Measurements from ENCODE around the gene PWWP2B.

Gene PWWP2B

GRCh38 chr10:132406750-132407149, 9.8 kb downstream of the PWWP2B start:
- TF ChIP-seq CTCF (IDR thresholded peaks at IDR 0.05): no peak
- peaks cover 0 to 39% (median 10%) of the 10 kb centered on the region in 4 donors for H3K4me1 ChIP-seq
- intact Hi-C loops (cut with DNase I; ENCODE audit: low total_unique reads): no loop called here
- H3K27me3 ChIP-seq: no peaks in the 10 kb centered on the region
- DNase-seq: no peak
- H3K9me3 ChIP-seq: no peaks in the 10 kb centered on the region
- no peak overlapping the region for H3K4me3 ChIP-seq
- peaks cover 14 to 34% (median 25%) of the 10 kb centered on the region in 3 donors for H3K36me3 ChIP-seq
- no peak overlapping the region for H3K27ac ChIP-seq

GRCh38 chr10:132407243-132407746, 10.3 kb downstream of the PWWP2B start:
- DNase-seq: no peak
- H3K27ac ChIP-seq: peak overlapping the region; percentile 28 to 38
- no peak for TF ChIP-seq CTCF (IDR thresholded peaks at IDR 0.05)
- H3K9me3 ChIP-seq: no peaks in the 10 kb centered on the region
- H3K36me3 ChIP-seq: peaks cover 14 to 34% (median 25%) of the 10 kb centered on the region in 3 donors
- peaks cover 0 to 44% (median 13%) of the 10 kb centered on the region in 4 donors for H3K4me1 ChIP-seq
- no peak overlapping the region for H3K4me3 ChIP-seq
- intact Hi-C loops (cut with DNase I; ENCODE audit: low total_unique reads): no loop called here
- H3K27me3 ChIP-seq: no peaks in the 10 kb centered on the region

GRCh38 chr10:132407846-132408278, 10.9 kb downstream of the PWWP2B start:
- peak overlapping the region; percentile 28 to 38 for H3K27ac ChIP-seq
- H3K9me3 ChIP-seq: no peaks in the 10 kb centered on the region
- H3K27me3 ChIP-seq: no peaks in the 10 kb centered on the region
- peaks cover 14 to 34% (median 25%) of the 10 kb centered on the region in 3 donors for H3K36me3 ChIP-seq
- no peak for DNase-seq
- TF ChIP-seq CTCF (IDR thresholded peaks at IDR 0.05): no peak
- H3K4me3 ChIP-seq: peak overlapping the region in 1 of 2 donors; percentile 11
- H3K4me1 ChIP-seq: peaks cover 0 to 50% (median 14%) of the 10 kb centered on the region in 4 donors
- intact Hi-C loops (cut with DNase I; ENCODE audit: low total_unique reads): no loop called here

- TF ChIP-seq CTCF (IDR thresholded peaks at IDR 0.05): no peak
- no peak for DNase-seq
- H3K27me3 ChIP-seq: no peaks in the 10 kb centered on the region
- intact Hi-C loops (cut with DNase I; ENCODE audit: low total_unique reads): no loop called here
- H3K36me3 ChIP-seq: peaks cover 14 to 29% (median 25%) of the 10 kb centered on the region in 3 donors
- peak overlapping the region in 1 of 2 donors; percentile 28 for H3K27ac ChIP-seq
- H3K9me3 ChIP-seq: no peaks in the 10 kb centered on the region
- H3K4me3 ChIP-seq: no peak overlapping the region
- peaks cover 0 to 52% (median 14%) of the 10 kb centered on the region in 4 donors for H3K4me1 ChIP-seq
Measured at GRCh38 chr10:132408367-132408781, 11.4 kb downstream of the PWWP2B start.

- TF ChIP-seq CTCF (IDR thresholded peaks at IDR 0.05): no peak
- Histone ChIP-seq H3K4me1 (peaks cover 0 to 59% (median 14%) of the 10 kb centered on the region in 4 donors), H3K36me3 (peaks cover 14 to 27% (median 25%) of the 10 kb centered on the region in 3 donors), H3K27me3 (no peaks in the 10 kb centered on the region), H3K9me3 (no peaks in the 10 kb centered on the region), H3K27ac (no peak overlapping the region), H3K4me3 (no peak overlapping the region)
- intact Hi-C loops (cut with DNase I; ENCODE audit: low total_unique reads): no loop called here
- DNase-seq: no peak
Measured at GRCh38 chr10:132408823-132409666, 12.0 kb downstream of the PWWP2B start.
